ACC112 (cell line): ENCODE results near the gene SDK2.

Experiments used
- H2AFZ ChIP-seq: fragments of 200-600 bp; sonication (generic); one replicate; pipeline ENCODE4 v1.6.0; 2017; ENCODE audit warnings: antibody characterized with exemption, low read length; ENCODE audit not compliant: unreplicated experiment
- H3K27ac ChIP-seq: fragments of 200-600 bp; sonication (generic); 2 replicates; pipeline ENCODE4 v1.5.1; 2014; ENCODE audit warnings: low read depth, mild to moderate bottlenecking, antibody characterized with exemption, low read length, moderate library complexity
- H3K27me3 ChIP-seq: fragments of 200-600 bp; sonication (generic); 2 replicates; pipeline ENCODE4 v1.6.1; 2014; ENCODE audit warnings: mild to moderate bottlenecking, antibody characterized with exemption, low read length, moderate library complexity, mixed read lengths; ENCODE audit not compliant: insufficient read depth
- H3K36me3 ChIP-seq: fragments of 200-600 bp; sonication (generic); 2 replicates; pipeline ENCODE4 v1.6.1; 2016; ENCODE audit warnings: mild to moderate bottlenecking, antibody characterized with exemption, low read length, moderate library complexity, mixed read lengths; ENCODE audit not compliant: insufficient read depth
- H3K4me1 ChIP-seq: fragments of 200-600 bp; sonication (generic); one replicate; pipeline ENCODE4 v1.6.1; 2016; ENCODE audit warnings: low read length, mixed read lengths; ENCODE audit not compliant: insufficient read depth, unreplicated experiment, control insufficient read depth
- H3K4me3 ChIP-seq: fragments of 200-600 bp; sonication (generic); 2 replicates; pipeline ENCODE4 v1.5.1; 2014; ENCODE audit warnings: mild to moderate bottlenecking, low read depth, low read length
- H3K79me2 ChIP-seq: fragments of 200-600 bp; sonication (generic); one replicate; pipeline ENCODE4 v1.6.0; 2016; ENCODE audit warnings: low read length; ENCODE audit not compliant: control insufficient read depth, unreplicated experiment, insufficient read depth

The SDK2 gene, protein sequence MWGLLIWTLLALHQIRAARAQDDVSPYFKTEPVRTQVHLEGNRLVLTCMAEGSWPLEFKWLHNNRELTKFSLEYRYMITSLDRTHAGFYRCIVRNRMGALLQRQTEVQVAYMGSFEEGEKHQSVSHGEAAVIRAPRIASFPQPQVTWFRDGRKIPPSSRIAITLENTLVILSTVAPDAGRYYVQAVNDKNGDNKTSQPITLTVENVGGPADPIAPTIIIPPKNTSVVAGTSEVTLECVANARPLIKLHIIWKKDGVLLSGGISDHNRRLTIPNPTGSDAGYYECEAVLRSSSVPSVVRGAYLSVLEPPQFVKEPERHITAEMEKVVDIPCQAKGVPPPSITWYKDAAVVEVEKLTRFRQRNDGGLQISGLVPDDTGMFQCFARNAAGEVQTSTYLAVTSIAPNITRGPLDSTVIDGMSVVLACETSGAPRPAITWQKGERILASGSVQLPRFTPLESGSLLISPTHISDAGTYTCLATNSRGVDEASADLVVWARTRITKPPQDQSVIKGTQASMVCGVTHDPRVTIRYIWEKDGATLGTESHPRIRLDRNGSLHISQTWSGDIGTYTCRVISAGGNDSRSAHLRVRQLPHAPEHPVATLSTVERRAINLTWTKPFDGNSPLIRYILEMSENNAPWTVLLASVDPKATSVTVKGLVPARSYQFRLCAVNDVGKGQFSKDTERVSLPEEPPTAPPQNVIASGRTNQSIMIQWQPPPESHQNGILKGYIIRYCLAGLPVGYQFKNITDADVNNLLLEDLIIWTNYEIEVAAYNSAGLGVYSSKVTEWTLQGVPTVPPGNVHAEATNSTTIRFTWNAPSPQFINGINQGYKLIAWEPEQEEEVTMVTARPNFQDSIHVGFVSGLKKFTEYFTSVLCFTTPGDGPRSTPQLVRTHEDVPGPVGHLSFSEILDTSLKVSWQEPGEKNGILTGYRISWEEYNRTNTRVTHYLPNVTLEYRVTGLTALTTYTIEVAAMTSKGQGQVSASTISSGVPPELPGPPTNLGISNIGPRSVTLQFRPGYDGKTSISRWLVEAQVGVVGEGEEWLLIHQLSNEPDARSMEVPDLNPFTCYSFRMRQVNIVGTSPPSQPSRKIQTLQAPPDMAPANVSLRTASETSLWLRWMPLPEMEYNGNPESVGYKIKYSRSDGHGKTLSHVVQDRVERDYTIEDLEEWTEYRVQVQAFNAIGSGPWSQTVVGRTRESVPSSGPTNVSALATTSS (N-terminal part only)

GRCh38 chr17:73644145-73645049 lies at the start of gene SDK2:
TSS of gene SDK2 (minus strand) at chr17:73644445. CDS start at chr17:73644088, 357 bp downstream.
- H3K4me1 ChIP-seq: no peaks in the 10 kb centered on the region
- H3K36me3 ChIP-seq: no peaks in the 10 kb centered on the region
- peaks cover 65% of the 10 kb centered on the region for H3K27me3 ChIP-seq
- no peak within 1 kb of the TSS for H3K4me3 ChIP-seq
- no peaks in the 10 kb centered on the region for H3K79me2 ChIP-seq
- no peak within 1 kb of the TSS for H3K27ac ChIP-seq
- no peak within 1 kb of the TSS for H2AFZ ChIP-seq

- H3K79me2 ChIP-seq: no peaks in the 10 kb centered on the region
- H3K27ac ChIP-seq: no peak overlapping the region
- H3K27me3 ChIP-seq: no peaks in the 10 kb centered on the region
- H3K36me3 ChIP-seq: no peaks in the 10 kb centered on the region
- H2AFZ ChIP-seq: no peak overlapping the region
- no peak overlapping the region for H3K4me3 ChIP-seq
- H3K4me1 ChIP-seq: no peaks in the 10 kb centered on the region
These were observed 48.8 kb upstream of the SDK2 start for GRCh38 chr17:73693071-73693470.

GRCh38 chr17:73691321-73691766 lies 47.1 kb upstream of the SDK2 start:
- Histone ChIP-seq H3K27me3 (no peaks in the 10 kb centered on the region), H3K36me3 (no peaks in the 10 kb centered on the region), H2AFZ (no peak overlapping the region), H3K4me1 (no peaks in the 10 kb centered on the region), H3K27ac (no peak overlapping the region), H3K79me2 (no peaks in the 10 kb centered on the region), H3K4me3 (no peak overlapping the region)

DNA sequence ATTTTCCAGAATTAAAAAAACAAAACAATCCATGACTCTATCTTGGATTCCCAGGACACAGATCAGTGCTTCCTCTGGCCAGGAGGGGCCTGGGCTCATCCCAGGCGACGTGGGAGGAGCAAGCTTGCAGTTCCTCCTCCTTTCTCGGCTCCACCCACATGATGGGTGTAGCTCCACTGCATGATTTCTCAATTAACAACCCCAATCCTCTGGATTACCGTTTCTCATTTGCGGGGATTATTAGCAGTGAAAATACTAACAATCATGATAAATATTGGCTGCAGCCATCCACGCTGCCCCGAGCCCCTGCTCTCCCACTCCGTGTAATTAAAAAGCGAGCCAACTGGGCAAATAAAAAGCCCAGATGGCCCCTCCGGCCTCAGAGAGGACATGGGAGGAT lies 46.4 kb upstream of the SDK2 start:
- Histone ChIP-seq H2AFZ (no peak overlapping the region), H3K27me3 (no peaks in the 10 kb centered on the region), H3K4me1 (no peaks in the 10 kb centered on the region), H3K36me3 (no peaks in the 10 kb centered on the region), H3K27ac (no peak overlapping the region), H3K4me3 (no peak overlapping the region), H3K79me2 (no peaks in the 10 kb centered on the region)

- Histone ChIP-seq H3K27ac (no peak overlapping the region), H3K27me3 (no peaks in the 10 kb centered on the region), H3K4me3 (no peak overlapping the region), H2AFZ (no peak overlapping the region), H3K79me2 (no peaks in the 10 kb centered on the region), H3K4me1 (no peaks in the 10 kb centered on the region), H3K36me3 (no peaks in the 10 kb centered on the region)
These were observed 45.5 kb upstream of the SDK2 start for GRCh38 chr17:73689596-73690275.

- Histone ChIP-seq H3K36me3 (no peaks in the 10 kb centered on the region), H3K4me3 (no peak overlapping the region), H3K4me1 (no peaks in the 10 kb centered on the region), H3K27ac (no peak overlapping the region), H3K79me2 (no peaks in the 10 kb centered on the region), H2AFZ (no peak overlapping the region), H3K27me3 (no peaks in the 10 kb centered on the region)
These were observed 42.7 kb upstream of the SDK2 start for GRCh38 chr17:73686961-73687360.

DNA sequence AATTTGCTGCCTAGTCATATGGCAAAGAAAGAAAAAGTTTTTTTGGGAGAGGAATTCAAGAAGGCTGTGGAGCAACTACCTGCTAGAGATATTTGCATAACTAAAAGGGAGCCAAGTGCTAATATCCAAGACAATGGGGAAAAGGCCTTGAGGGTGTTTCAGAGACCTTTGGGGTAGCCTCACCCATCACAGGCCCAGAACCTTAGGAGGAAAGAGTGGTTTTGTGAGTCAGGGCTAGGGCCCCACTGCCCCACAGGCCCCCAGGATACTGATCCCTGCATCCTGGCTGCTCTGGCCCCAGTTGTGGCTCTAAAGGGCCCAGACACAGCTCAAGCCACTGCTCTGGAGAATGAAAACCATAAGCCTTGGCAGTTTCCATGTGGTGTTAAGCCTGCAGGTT lies 41.9 kb upstream of the SDK2 start:
- Histone ChIP-seq H3K4me3 (no peak overlapping the region), H3K27me3 (no peaks in the 10 kb centered on the region), H3K4me1 (no peaks in the 10 kb centered on the region), H3K36me3 (no peaks in the 10 kb centered on the region), H3K79me2 (no peaks in the 10 kb centered on the region), H3K27ac (no peak overlapping the region), H2AFZ (no peak overlapping the region)

DNA sequence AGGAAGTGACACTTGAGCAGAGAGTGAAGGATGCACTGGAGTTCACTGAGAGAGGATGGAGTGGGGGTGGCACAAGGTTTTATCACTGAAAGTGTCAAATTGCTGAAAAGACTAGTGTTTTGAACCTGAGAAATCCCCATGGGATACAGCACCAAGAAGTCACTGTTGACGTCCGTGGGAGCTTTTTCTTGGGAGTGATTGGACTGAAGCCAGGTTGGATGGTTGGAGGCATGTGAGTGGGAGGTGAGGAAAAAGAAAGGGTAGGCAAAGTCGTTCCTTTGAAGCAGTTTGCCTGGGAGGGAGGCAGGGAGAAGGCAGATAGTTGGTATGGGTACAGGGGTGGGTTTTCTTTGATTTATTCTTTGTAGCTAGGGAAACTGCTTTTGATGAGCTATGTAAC lies 39.9 kb upstream of the SDK2 start:
- Histone ChIP-seq H3K4me1 (no peaks in the 10 kb centered on the region), H2AFZ (no peak overlapping the region), H3K4me3 (no peak overlapping the region), H3K27ac (no peak overlapping the region), H3K27me3 (no peaks in the 10 kb centered on the region), H3K36me3 (no peaks in the 10 kb centered on the region), H3K79me2 (no peaks in the 10 kb centered on the region)

- H3K27me3 ChIP-seq: no peaks in the 10 kb centered on the region
- H3K27ac ChIP-seq: no peak overlapping the region
- H3K4me1 ChIP-seq: no peaks in the 10 kb centered on the region
- no peak overlapping the region for H3K4me3 ChIP-seq
- no peaks in the 10 kb centered on the region for H3K79me2 ChIP-seq
- no peak overlapping the region for H2AFZ ChIP-seq
- no peaks in the 10 kb centered on the region for H3K36me3 ChIP-seq
These were observed 39.5 kb upstream of the SDK2 start for GRCh38 chr17:73683771-73684170.
